Right lobe of liver (tissue), 4 donors: ENCODE data around the gene CEP43.

Experiments
- POLR2A ChIP-seq: fragments of 450-650 bp; IDR thresholded peaks from one replicate; pipeline ENCODE4 v1.6.1; 2017; ENCODE audit warnings: antibody characterized with exemption, mild to moderate bottlenecking
- TF ChIP-seq, protein P1 (sequence below), 4 donors: fragments of 200-600 bp in 3 of 4; fragments of 450-650 bp in 1 of 4; IDR thresholded peaks; one replicate each; pipeline versions ENCODE4 v1.5.1 to v1.8.0; 2016 to 2022; ENCODE audit warnings: antibody characterized with exemption in 4 of 4, mild to moderate bottlenecking in 2 of 4
- donor health status: DM: no; HTN: no; CAD: no.
- donor health status: DM: no; HTN: no; CAD: no.
- donor health status: DM: no; HTN: yes; CAD: no.

DNA sequence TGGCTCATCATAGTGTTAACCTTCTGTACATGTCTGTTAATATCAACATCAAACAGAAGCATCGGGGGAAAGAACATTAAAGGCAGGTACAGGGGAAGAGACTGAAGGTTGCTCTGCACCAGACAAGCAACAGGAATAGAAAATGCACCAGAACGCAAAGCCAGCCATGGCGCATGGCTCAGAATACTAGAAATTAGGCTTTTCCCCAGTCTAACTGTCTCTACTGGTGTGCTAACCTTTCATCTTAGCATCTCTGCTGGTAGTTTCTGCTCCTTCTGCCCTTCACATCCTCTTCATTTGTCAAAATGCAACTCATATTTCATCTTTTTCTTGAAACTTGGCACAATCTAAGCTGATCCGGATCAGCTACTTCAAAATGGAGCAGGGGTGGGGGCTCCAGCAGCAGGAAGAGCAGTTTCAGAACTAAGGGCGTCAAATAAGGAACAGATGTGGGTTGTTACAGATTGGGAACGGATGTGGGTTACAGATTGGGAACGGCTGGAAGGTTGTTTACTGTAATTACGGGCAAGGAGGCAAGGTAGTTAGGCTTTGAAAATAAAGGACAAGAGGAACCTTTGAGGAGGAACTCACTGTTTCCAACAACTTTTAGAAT, 29.7 kb upstream of the CEP43 start:
- TF ChIP-seq, protein P1, sequence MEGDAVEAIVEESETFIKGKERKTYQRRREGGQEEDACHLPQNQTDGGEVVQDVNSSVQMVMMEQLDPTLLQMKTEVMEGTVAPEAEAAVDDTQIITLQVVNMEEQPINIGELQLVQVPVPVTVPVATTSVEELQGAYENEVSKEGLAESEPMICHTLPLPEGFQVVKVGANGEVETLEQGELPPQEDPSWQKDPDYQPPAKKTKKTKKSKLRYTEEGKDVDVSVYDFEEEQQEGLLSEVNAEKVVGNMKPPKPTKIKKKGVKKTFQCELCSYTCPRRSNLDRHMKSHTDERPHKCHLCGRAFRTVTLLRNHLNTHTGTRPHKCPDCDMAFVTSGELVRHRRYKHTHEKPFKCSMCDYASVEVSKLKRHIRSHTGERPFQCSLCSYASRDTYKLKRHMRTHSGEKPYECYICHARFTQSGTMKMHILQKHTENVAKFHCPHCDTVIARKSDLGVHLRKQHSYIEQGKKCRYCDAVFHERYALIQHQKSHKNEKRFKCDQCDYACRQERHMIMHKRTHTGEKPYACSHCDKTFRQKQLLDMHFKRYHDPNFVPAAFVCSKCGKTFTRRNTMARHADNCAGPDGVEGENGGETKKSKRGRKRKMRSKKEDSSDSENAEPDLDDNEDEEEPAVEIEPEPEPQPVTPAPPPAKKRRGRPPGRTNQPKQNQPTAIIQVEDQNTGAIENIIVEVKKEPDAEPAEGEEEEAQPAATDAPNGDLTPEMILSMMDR (IDR thresholded peaks at IDR 0.05): no peak
- no peak for TF ChIP-seq POLR2A
